GM18502 (cell line): ENCODE results near the gene CCNB2.
"Not testable (repeated sequence)": the region's sequence is repeated elsewhere in the genome, so short reads cannot be mapped to it uniquely, and the experiment has no call there.

ENCODE experiments used
- ATAC-seq: cut with Tn5 transposase; IDR thresholded peaks from one replicate; pipeline ENCODE4 v1.9.1; 2021; ENCODE audit warnings: mild to moderate bottlenecking; ENCODE audit not compliant: unreplicated experiment, poor library complexity

CCNB2 gene

GRCh38 chr15:59104912-59105732, at the start of gene CCNB2:
CCNB2 (plus strand) TSS chr15:59105146; CDS start chr15:59105269, 123 bp downstream.
- ATAC-seq: peak; percentile 96

- no peak for ATAC-seq
These were observed 45.8 kb upstream of the CCNB2 start for GRCh38 chr15:59059076-59059597.

- ATAC-seq: no peak
These were observed 44.6 kb upstream of the CCNB2 start for GRCh38 chr15:59060348-59060747.

- ATAC-seq: no peak
These were observed 41.9 kb upstream of the CCNB2 start for GRCh38 chr15:59063042-59063441.

- ATAC-seq: no peak
These were observed 35.5 kb upstream of the CCNB2 start for GRCh38 chr15:59069430-59069829.

GRCh38 chr15:59074607-59075006, 30.3 kb upstream of the CCNB2 start:
- no peak for ATAC-seq

GRCh38 chr15:59087731-59088130, 17.2 kb upstream of the CCNB2 start:
- ATAC-seq: no peak

GRCh38 chr15:59094077-59094476, 10.9 kb upstream of the CCNB2 start:
- ATAC-seq: no peak

- ATAC-seq: no peak
These were observed 8.5 kb upstream of the CCNB2 start for GRCh38 chr15:59096429-59096828.

- ATAC-seq: no peak
These were observed 5.7 kb upstream of the CCNB2 start for GRCh38 chr15:59099162-59099685.

- no peak for ATAC-seq
These were observed 389 bp upstream of the CCNB2 start for GRCh38 chr15:59104602-59104911.

GRCh38 chr15:59105854-59106253, 908 bp downstream of the CCNB2 start:
- no peak for ATAC-seq

GRCh38 chr15:59111251-59111650, 6.3 kb downstream of the CCNB2 start:
- no peak for ATAC-seq

- ATAC-seq: no peak
These were observed 10.1 kb downstream of the CCNB2 start for GRCh38 chr15:59115047-59115446.

GRCh38 chr15:59116141-59116540, 11.2 kb downstream of the CCNB2 start:
- no peak for ATAC-seq

GRCh38 chr15:59116771-59117170, 11.8 kb downstream of the CCNB2 start:
- ATAC-seq: no peak

- no peak for ATAC-seq
These were observed 14.7 kb downstream of the CCNB2 start for GRCh38 chr15:59119625-59120024.

GRCh38 chr15:59120937-59121336, 16.0 kb downstream of the CCNB2 start:
- no peak for ATAC-seq

GRCh38 chr15:59124261-59124660, 19.3 kb downstream of the CCNB2 start:
- ATAC-seq: no peak

GRCh38 chr15:59125683-59126082, 20.7 kb downstream of the CCNB2 start:
- not testable (repeated sequence) for ATAC-seq

- not testable (repeated sequence) for ATAC-seq
These were observed 22.3 kb downstream of the CCNB2 start for GRCh38 chr15:59127255-59127654.

GRCh38 chr15:59131456-59131855, 26.5 kb downstream of the CCNB2 start:
- no peak for ATAC-seq
